Thyroid gland (tissue), 4 donors: ENCODE measurements around the gene FXYD7.

Source experiments
- CTCF ChIP-seq, 6 experiments: fragments of 200-600 bp in 3 of 6; fragments of 450-650 bp in 3 of 6; sonication (generic) in 3 of 6; IDR thresholded peaks; one replicate each; pipeline ENCODE4 v1.5.1; 2016 to 2019; ENCODE audit warnings: antibody characterized with exemption in 6 of 6, mild to moderate bottlenecking in 2 of 6, inconsistent platforms in 1 of 6, moderate library complexity in 1 of 6
- POLR2A ChIP-seq, 2 donors: fragments of 450-650 bp; IDR thresholded peaks; one replicate each; pipeline ENCODE4 v1.6.1; 2017; ENCODE audit warnings: antibody characterized with exemption in 2 of 2, mild to moderate bottlenecking in 2 of 2, moderate library complexity in 1 of 2

GRCh38 chr19:35120898-35121297 is 22.2 kb upstream of the FXYD7 start:
- TF ChIP-seq POLR2A (IDR thresholded peaks at IDR 0.05) (no peak), CTCF (IDR thresholded peaks at IDR 0.05) (no peak)
